Measurements from ENCODE around the gene ABL1. TPM values are rescaled to one million over a fixed set of nuclear protein-coding genes. Genes with fewer than 3 reads are reported as not detected.

Gene ABL1
- total RNA-seq, 4 donors from 2014 or later: 58.0 to 105 (median 78.6) TPM

GRCh38 chr9:130895481-130896232 is 60.6 kb downstream of the ABL1 start:
- H3K4me1 ChIP-seq: peaks cover 0 to 36% (median 0%) of the 10 kb centered on the region in 4 donors
- H3K27ac ChIP-seq: no peak overlapping the region
- DNase-seq (ENCODE audit: low spot score in 2 of 2): no peak
- WGBS, 2 donors: 59% methylated on average over 19 to 22 of the region's 24 CpGs
- peaks cover 0 to 28% of the 10 kb centered on the region in 2 donors for H3K27me3 ChIP-seq
- H3K9me3 ChIP-seq: no peaks in the 10 kb centered on the region
- peaks cover 0 to 34% (median 0%) of the 10 kb centered on the region in 3 donors for H3K36me3 ChIP-seq
- no peak overlapping the region for H3K4me3 ChIP-seq
- TF ChIP-seq POLR2A (IDR thresholded peaks at IDR 0.05) (no peak), EP300 (IDR thresholded peaks at IDR 0.05) (no peak), CTCF (IDR thresholded peaks at IDR 0.05) (no peak)

DNA sequence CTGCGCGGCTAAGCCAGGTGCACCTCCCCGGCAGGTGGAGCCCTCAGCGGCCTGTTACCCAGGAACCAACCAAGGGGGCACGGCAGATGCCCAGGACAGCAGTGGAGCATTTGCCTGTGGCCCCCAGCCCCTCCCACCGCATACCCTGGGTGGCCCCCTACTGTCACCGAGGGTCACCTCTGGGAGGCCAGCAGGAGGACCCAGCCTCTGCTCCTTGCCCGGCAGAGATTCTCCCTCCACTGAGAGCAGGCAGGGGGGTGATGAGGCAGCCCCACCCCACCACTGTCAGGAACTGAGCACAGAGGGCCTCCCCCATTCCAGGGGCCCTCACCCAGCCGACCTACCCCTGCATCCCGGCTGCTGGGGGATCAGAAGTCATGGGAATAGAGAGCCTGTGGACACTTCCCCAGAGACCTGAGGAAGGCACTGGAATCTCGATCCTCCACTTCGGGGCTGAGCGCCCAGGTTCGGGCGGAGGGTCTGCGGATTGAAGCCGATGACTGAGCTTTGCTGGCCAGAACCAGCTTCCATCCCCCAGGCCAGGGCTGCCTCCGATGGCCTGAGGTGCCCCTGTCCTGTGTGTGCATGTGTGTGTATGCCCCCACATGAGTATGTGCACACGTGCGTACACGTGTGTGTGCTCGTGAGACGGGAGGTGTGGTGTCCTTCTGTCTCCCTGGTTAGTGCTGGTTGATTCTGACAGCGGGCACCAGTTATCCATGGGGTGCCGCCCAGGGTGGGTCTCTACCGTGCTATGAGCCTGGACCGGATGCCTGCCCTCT is 61.4 kb downstream of the ABL1 start, which contains the start of gene QRFP:
QRFP (minus strand) TSS at position 580 of the 782 bp plus-strand sequence. CDS start 2,974 bp downstream, outside the sequence.
- no peak for DNase-seq (ENCODE audit: low spot score in 2 of 2)
- H3K9me3 ChIP-seq: no peaks in the 10 kb centered on the region
- 72 to 80% methylated on average over 14 to 27 of the region's 27 CpGs for WGBS, 2 donors
- TF ChIP-seq POLR2A (IDR thresholded peaks at IDR 0.05) (no peak), EP300 (IDR thresholded peaks at IDR 0.05) (no peak), CTCF (IDR thresholded peaks at IDR 0.05) (no peak)
- peaks cover 0 to 35% of the 10 kb centered on the region in 2 donors for H3K27me3 ChIP-seq
- H3K4me3 ChIP-seq: no peak within 1 kb of the TSS
- peaks cover 0 to 36% (median 0%) of the 10 kb centered on the region in 4 donors for H3K4me1 ChIP-seq
- peaks cover 0 to 28% (median 0%) of the 10 kb centered on the region in 3 donors for H3K36me3 ChIP-seq
- no peak within 1 kb of the TSS for H3K27ac ChIP-seq

GRCh38 chr9:130897105-130897751 is 62.2 kb downstream of the ABL1 start:
- DNase-seq (ENCODE audit: low spot score in 2 of 2): no peak
- WGBS, 2 donors: 68 to 76% methylated on average over 12 to 13 of the region's 16 CpGs
- no peak overlapping the region for H3K27ac ChIP-seq
- peaks cover 0 to 20% (median 0%) of the 10 kb centered on the region in 3 donors for H3K36me3 ChIP-seq
- H3K4me3 ChIP-seq: no peak overlapping the region
- peaks cover 0 to 43% of the 10 kb centered on the region in 2 donors for H3K27me3 ChIP-seq
- H3K9me3 ChIP-seq: no peaks in the 10 kb centered on the region
- no peak for TF ChIP-seq CTCF (IDR thresholded peaks at IDR 0.05)
- no peak for TF ChIP-seq EP300 (IDR thresholded peaks at IDR 0.05)
- no peak for TF ChIP-seq POLR2A (IDR thresholded peaks at IDR 0.05)
- peaks cover 0 to 36% (median 0%) of the 10 kb centered on the region in 4 donors for H3K4me1 ChIP-seq

DNA sequence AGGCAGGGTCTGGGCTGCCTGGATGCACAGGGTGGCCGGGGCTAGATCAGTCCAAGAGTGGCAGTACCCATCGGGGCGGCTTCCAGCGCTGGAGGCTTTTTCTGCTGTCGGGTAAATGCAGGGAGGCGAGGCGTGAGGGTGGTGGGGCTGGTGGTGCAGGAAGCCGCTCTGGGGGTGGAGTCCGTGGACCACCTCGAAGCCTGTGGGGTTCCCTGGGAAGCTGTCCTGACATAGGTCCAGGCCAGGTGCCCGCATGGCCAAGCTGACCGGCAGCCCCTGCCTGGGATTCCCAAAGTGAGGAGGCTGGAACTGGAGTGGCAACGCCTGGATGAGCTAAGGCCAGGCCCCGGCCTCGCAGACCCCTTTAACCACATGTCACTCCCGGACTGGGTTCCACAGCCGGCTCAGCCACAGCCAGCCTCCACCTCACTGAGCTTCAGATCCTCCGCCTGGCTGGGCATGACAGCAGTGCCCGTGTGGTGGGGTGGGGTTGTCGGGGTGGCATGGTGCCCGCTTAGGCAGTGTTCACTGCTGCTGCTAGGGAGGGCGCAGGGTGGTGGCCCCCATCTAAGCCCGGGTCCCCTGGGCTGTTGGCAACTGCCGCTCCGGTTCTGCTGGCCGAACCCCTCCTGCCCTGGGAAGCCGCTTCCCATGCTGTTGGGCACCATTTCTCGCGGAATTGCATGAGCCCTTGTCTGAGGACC is 62.9 kb downstream of the ABL1 start:
- no peak for TF ChIP-seq CTCF (IDR thresholded peaks at IDR 0.05)
- TF ChIP-seq POLR2A (IDR thresholded peaks at IDR 0.05): no peak
- TF ChIP-seq EP300 (IDR thresholded peaks at IDR 0.05): no peak
- no peaks in the 10 kb centered on the region for H3K9me3 ChIP-seq
- 68 to 69% methylated on average over 10 to 23 of the region's 29 CpGs for WGBS, 2 donors
- no peak for DNase-seq (ENCODE audit: low spot score in 2 of 2)
- H3K4me1 ChIP-seq: peaks cover 0 to 29% (median 0%) of the 10 kb centered on the region in 4 donors
- peaks cover 0 to 12% (median 0%) of the 10 kb centered on the region in 3 donors for H3K36me3 ChIP-seq
- peaks cover 0 to 51% of the 10 kb centered on the region in 2 donors for H3K27me3 ChIP-seq
- no peak overlapping the region for H3K4me3 ChIP-seq
- H3K27ac ChIP-seq: no peak overlapping the region
